ENCODE data around the gene ZSCAN4.

The ZSCAN4 gene

GRCh38 chr19:57668635-57669034 lies at the start of gene ZSCAN4:
TSS of gene ZSCAN4 (plus strand) at chr19:57668935. CDS start at chr19:57676146, 7,211 bp downstream.
- no peak for FAIRE-seq

- no peak for FAIRE-seq
These were observed 47.9 kb upstream of the ZSCAN4 start for GRCh38 chr19:57620673-57621348.

- no peak for FAIRE-seq
These were observed 45.6 kb upstream of the ZSCAN4 start for GRCh38 chr19:57623091-57623490.

- peak; percentile 74 for FAIRE-seq
These were observed 35.5 kb upstream of the ZSCAN4 start, which contains the start of gene ZNF211 for GRCh38 chr19:57632987-57633831. TSS of gene ZNF211 (plus strand) at chr19:57633168. CDS start at chr19:57633347, 179 bp downstream.

- FAIRE-seq = no peak
These were observed 35.0 kb upstream of the ZSCAN4 start for GRCh38 chr19:57633832-57634131.

GRCh38 chr19:57637379-57637778 lies 31.4 kb upstream of the ZSCAN4 start:
- FAIRE-seq = no peak

GRCh38 chr19:57641715-57642234 lies 27.0 kb upstream of the ZSCAN4 start:
- FAIRE-seq = no peak

GRCh38 chr19:57642396-57643046 lies 26.2 kb upstream of the ZSCAN4 start:
- FAIRE-seq = no peak

GRCh38 chr19:57643734-57644133 lies 25.0 kb upstream of the ZSCAN4 start:
- no peak for FAIRE-seq

GRCh38 chr19:57648331-57649003 lies 20.3 kb upstream of the ZSCAN4 start:
- FAIRE-seq = no peak

- FAIRE-seq = no peak
These were observed 17.1 kb upstream of the ZSCAN4 start for GRCh38 chr19:57651654-57651996.

- FAIRE-seq = no peak
These were observed 15.0 kb upstream of the ZSCAN4 start for GRCh38 chr19:57653689-57654088.

- FAIRE-seq = no peak
These were observed 13.3 kb upstream of the ZSCAN4 start for GRCh38 chr19:57655443-57655842.

- FAIRE-seq = no peak
These were observed 12.4 kb upstream of the ZSCAN4 start for GRCh38 chr19:57656346-57656745.

GRCh38 chr19:57664269-57665127 lies 4.2 kb upstream of the ZSCAN4 start:
- no peak for FAIRE-seq

- no peak for FAIRE-seq
These were observed 3.4 kb upstream of the ZSCAN4 start for GRCh38 chr19:57665261-57665806.

GRCh38 chr19:57667228-57667627 lies 1.5 kb upstream of the ZSCAN4 start:
- no peak for FAIRE-seq

GRCh38 chr19:57671124-57671895 lies 2.6 kb downstream of the ZSCAN4 start:
- FAIRE-seq = no peak

- no peak for FAIRE-seq
These were observed 3.7 kb downstream of the ZSCAN4 start for GRCh38 chr19:57672466-57672865.

- FAIRE-seq = no peak
These were observed 7.1 kb downstream of the ZSCAN4 start for GRCh38 chr19:57675881-57676280.

GRCh38 chr19:57682226-57682766 lies 13.6 kb downstream of the ZSCAN4 start:
- no peak for FAIRE-seq

Measured in TTC549 (cell line).